Activated naive CD8-positive, alpha-beta T cell (primary cell): ENCODE data around the gene TRHDE.

Experiments used
- H3K27ac Mint-ChIP-seq: one replicate; pipeline ENCODE4 v1.8.0; 2021; ENCODE audit warnings: mixed read lengths
- H3K27me3 Mint-ChIP-seq: one replicate; pipeline ENCODE4 v1.8.0; 2021; ENCODE audit warnings: mixed read lengths
- H3K36me3 Mint-ChIP-seq: one replicate; pipeline ENCODE4 v1.8.0; 2021; ENCODE audit warnings: mixed read lengths
- H3K4me1 Mint-ChIP-seq: one replicate; pipeline ENCODE4 v1.8.0; 2021; ENCODE audit warnings: low read depth, mixed read lengths
- H3K4me3 Mint-ChIP-seq: one replicate; pipeline ENCODE4 v1.8.0; 2021; ENCODE audit warnings: mild to moderate bottlenecking, mixed read lengths
- H3K9me3 Mint-ChIP-seq: one replicate; pipeline ENCODE4 v1.8.0; 2021; ENCODE audit warnings: low read depth, mixed read lengths

TRHDE gene

DNA sequence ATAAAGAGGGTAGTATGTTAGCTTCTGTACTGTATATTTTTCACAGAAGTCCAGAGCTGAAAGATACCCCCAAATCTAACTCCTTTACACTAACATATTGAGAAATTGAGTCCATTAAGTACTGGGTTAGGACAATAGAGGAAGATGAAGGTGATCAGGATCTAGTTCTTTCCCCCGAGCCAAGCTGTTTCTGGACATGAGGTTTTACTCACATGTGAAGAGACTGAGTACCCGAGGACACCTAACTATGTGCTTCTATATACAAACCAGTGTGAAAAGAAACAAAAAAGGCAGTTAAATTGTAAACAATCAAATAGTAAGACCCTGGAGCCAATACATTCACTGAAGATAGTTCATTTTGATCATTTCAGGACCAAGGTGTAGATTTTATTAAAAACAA is 3.8 kb upstream of the TRHDE start:
- no peak overlapping the region for H3K4me3 Mint-ChIP-seq
- no peak overlapping the region for H3K27ac Mint-ChIP-seq
- peaks cover 18% of the 10 kb centered on the region for H3K27me3 Mint-ChIP-seq
- no peaks in the 10 kb centered on the region for H3K9me3 Mint-ChIP-seq
- H3K4me1 Mint-ChIP-seq, result no peaks in the 10 kb centered on the region
- H3K36me3 Mint-ChIP-seq, result no peaks in the 10 kb centered on the region

DNA sequence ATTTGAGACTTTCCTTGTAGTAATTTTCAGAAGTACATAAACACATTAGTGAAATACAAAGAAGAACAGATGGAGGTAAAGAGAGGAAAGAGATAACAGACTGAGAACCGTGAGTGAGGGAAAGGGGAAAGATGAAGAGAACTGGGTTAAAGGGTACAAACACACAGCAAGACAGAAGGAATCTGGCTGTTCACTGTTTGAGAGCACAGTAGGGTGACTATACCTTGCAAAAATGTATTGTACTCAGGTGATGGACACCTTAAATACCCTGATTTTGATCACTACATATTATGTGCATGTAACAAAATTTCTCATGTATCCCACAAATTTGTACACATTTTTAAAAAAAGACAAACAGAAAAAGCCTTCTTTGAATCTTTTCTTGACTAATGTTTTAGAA is 2.7 kb upstream of the TRHDE start:
- H3K36me3 Mint-ChIP-seq, result no peaks in the 10 kb centered on the region
- peaks cover 6% of the 10 kb centered on the region for H3K4me1 Mint-ChIP-seq
- peaks cover 25% of the 10 kb centered on the region for H3K27me3 Mint-ChIP-seq
- H3K27ac Mint-ChIP-seq, result no peak overlapping the region
- H3K4me3 Mint-ChIP-seq, result no peak overlapping the region
- H3K9me3 Mint-ChIP-seq, result no peaks in the 10 kb centered on the region

DNA sequence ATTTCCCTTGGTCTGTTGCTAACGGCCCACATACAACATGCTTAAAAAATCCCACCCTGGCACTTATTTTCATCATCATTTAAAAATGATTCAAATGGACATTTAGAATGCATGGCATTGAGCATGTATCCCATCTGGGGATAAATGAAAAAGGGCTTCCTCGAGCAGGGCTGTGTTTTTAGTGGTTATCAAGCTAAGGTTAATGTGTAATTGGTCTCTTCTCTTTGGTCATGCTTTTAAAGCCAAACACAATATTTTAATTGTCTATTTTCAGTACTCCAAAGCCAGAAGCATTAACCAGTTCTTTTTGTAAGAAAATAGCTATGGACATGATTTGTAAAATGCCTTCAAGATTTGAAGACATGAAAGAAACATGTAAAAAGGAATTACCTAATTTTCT is 1.9 kb upstream of the TRHDE start:
- Mint-ChIP-seq H3K4me1 (peaks cover 6% of the 10 kb centered on the region), H3K27ac (no peak overlapping the region), H3K27me3 (peaks cover 29% of the 10 kb centered on the region), H3K9me3 (no peaks in the 10 kb centered on the region), H3K4me3 (no peak overlapping the region), H3K36me3 (no peaks in the 10 kb centered on the region)

DNA sequence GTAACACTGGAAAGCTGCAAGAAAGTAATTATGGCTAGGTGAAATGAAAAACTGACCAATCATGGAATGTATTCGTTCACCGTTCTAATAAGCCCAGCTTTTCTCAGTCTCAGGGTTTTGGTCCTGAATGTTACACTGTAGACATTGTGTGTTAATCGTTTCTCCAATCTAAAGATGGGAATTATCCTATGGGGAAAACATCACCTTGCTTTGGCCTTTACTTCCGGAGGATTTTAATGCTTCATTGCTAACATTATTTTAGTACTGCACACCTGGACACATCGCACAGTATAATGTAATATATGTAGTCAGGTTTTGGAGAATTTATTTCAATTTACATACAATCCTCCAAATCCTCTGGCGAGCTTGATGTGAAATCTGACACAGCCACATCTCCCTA is 1.2 kb upstream of the TRHDE start:
- H3K9me3 Mint-ChIP-seq, result no peaks in the 10 kb centered on the region
- H3K27me3 Mint-ChIP-seq, result peaks cover 30% of the 10 kb centered on the region

DNA sequence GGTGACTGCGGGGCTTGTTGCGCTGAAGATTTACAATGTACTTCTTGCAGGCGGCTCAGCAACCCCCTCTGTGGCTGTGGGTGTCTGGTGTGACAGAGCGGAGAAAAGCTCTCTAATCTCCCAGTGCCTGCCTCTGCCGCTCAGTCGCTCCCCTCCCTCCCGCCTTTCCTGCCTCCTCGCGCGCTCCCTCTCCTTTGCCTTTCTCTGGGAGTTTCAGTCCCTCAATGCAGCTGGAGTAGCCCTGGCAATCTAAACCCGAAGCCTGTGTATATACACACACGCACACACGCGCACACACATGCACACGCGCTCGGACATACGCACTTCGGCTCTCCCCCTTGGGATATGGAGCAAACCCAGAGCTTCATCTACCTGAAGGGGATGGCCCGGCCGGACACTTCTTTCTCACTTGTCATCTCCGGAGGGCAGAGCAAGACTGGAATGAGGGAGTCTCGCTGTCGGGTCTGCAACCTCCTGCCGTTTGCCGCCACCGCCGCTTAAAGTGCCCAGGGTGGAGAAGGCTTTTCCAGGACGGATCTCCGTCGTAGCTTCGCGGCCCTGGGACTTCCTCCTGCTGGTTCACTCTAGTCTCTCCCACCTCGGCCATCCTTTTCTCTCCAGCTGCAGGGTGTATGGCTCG is 599 bp upstream of the TRHDE start:
- Mint-ChIP-seq H3K36me3 (no peaks in the 10 kb centered on the region), H3K27me3 (peaks cover 30% of the 10 kb centered on the region)

More for the DNA sequence above, 1.2 kb upstream of the TRHDE start:
- Mint-ChIP-seq H3K4me3 (no peak overlapping the region), H3K27ac (no peak overlapping the region), H3K36me3 (no peaks in the 10 kb centered on the region), H3K4me1 (peaks cover 6% of the 10 kb centered on the region)

DNA sequence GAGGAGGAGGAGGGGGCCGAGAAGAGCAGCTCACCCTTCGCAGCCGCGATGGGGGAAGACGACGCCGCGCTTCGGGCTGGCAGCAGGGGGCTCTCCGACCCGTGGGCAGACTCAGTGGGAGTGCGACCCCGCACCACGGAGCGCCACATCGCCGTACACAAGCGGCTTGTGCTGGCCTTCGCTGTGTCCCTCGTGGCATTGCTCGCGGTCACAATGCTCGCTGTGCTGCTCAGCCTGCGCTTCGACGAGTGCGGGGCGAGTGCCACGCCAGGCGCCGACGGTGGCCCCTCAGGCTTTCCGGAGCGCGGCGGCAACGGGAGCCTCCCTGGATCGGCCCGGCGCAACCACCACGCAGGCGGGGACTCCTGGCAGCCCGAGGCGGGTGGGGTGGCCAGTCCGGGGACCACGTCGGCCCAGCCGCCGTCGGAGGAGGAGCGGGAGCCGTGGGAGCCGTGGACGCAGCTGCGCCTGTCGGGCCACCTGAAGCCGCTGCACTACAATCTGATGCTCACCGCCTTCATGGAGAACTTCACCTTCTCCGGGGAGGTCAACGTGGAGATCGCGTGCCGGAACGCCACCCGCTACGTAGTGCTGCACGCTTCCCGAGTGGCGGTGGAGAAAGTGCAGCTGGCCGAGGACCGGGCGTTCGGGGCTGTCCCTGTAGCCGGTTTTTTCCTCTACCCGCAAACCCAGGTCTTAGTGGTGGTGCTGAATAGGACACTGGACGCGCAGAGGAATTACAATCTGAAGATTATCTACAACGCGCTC is 745 bp downstream of the TRHDE start:
- H3K27me3 Mint-ChIP-seq, result peaks cover 30% of the 10 kb centered on the region
- no peak overlapping the region for H3K4me3 Mint-ChIP-seq

More for the DNA sequence above, 599 bp upstream of the TRHDE start:
- Mint-ChIP-seq H3K27ac (no peak overlapping the region), H3K9me3 (no peaks in the 10 kb centered on the region), H3K4me3 (peak overlapping the region; percentile 7), H3K4me1 (peaks cover 6% of the 10 kb centered on the region)

DNA sequence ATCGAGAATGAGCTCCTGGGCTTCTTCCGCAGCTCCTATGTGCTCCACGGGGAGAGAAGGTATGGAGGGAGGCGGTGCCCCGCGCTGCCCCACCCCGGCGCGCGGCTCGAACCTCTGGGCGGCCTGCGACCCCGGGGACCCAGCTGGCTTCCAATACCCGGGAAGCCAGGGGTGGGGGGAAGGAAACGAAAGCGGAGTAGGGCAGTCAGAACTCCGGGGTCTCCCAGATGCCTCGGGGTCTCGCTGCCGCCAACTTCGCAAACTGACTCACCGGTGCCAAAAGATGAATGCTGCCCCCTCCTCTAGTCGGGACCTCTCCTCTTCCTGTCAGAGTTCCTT is 1.3 kb downstream of the TRHDE start:
- Mint-ChIP-seq H3K4me1 (peaks cover 6% of the 10 kb centered on the region), H3K36me3 (no peaks in the 10 kb centered on the region), H3K27me3 (peaks cover 30% of the 10 kb centered on the region), H3K27ac (no peak overlapping the region), H3K9me3 (no peaks in the 10 kb centered on the region), H3K4me3 (no peak overlapping the region)

More for the DNA sequence above, 745 bp downstream of the TRHDE start:
- Mint-ChIP-seq H3K36me3 (no peaks in the 10 kb centered on the region), H3K27ac (no peak overlapping the region), H3K9me3 (no peaks in the 10 kb centered on the region), H3K4me1 (peaks cover 6% of the 10 kb centered on the region)

DNA sequence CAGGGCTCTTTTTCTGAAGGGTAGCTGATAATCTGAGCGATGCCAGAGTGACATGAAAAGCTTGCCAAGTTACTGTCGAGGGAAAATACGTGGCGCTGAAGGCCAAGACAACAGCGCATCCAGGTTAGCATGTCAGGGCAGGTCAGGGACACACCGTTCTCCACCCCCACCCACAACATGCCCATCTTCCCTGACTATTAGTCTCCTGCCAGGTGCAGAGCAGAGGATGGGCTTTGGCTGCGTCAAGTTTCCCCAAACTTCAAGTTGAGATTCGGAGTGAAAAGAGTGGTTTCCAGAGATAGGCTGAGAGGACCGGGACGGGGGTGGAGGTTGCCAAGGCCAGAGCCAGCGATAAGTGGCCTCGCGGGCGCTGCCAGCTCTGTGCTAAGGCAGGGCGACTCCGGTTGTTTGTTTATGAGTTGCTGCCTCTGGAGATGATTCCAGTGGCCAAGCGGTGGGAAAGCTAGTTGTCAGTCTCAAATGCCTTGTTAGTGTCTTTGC is 1.7 kb downstream of the TRHDE start:
- Mint-ChIP-seq H3K27ac (no peak overlapping the region), H3K9me3 (no peaks in the 10 kb centered on the region), H3K36me3 (no peaks in the 10 kb centered on the region), H3K27me3 (peaks cover 32% of the 10 kb centered on the region), H3K4me3 (no peak overlapping the region), H3K4me1 (peaks cover 6% of the 10 kb centered on the region)

DNA sequence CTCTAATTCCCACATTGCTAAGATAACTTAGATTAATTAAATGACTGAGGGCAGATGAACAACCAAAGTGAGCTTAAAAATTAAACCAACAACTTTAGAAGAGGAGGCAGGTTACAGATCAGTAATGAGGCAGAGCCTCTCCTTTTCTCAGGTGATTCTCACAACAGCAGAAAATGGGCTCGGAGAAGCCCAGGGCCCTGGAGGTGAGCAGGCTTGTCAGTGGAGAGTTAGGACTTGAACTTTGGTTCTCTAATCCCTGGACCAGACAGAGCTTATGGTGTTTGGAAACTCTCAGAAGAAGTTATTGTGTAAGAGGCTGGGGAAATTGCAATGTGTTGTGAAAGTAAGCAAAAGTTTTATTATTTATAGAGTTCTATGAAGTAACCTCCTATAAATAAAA is 2.8 kb downstream of the TRHDE start:
- H3K27me3 Mint-ChIP-seq, result peaks cover 31% of the 10 kb centered on the region
- no peaks in the 10 kb centered on the region for H3K9me3 Mint-ChIP-seq
- H3K36me3 Mint-ChIP-seq, result no peaks in the 10 kb centered on the region
- H3K4me1 Mint-ChIP-seq, result peaks cover 6% of the 10 kb centered on the region
- no peak overlapping the region for H3K27ac Mint-ChIP-seq
- no peak overlapping the region for H3K4me3 Mint-ChIP-seq

DNA sequence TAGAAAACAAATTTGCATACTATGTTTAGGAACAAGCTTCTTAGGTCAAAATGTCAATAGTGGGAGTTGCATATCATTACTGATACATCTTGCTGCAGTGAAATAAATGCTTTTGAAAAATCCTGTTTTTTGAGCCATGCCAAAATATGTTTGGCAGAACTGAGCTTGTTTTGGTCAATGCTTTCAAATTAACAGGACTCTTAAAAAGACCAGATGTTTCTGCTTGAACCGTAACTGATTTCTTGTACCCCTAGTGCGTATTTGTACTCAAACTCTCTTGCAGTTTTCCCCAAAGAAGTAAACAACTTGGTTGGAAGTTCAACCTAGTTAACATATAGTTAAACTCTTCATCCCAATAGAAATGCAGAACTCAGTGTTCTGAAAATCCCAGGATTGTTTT is 3.4 kb downstream of the TRHDE start:
- Mint-ChIP-seq H3K36me3 (no peaks in the 10 kb centered on the region), H3K27me3 (peaks cover 29% of the 10 kb centered on the region), H3K4me1 (peaks cover 6% of the 10 kb centered on the region), H3K27ac (no peak overlapping the region), H3K9me3 (no peaks in the 10 kb centered on the region), H3K4me3 (no peak overlapping the region)

DNA sequence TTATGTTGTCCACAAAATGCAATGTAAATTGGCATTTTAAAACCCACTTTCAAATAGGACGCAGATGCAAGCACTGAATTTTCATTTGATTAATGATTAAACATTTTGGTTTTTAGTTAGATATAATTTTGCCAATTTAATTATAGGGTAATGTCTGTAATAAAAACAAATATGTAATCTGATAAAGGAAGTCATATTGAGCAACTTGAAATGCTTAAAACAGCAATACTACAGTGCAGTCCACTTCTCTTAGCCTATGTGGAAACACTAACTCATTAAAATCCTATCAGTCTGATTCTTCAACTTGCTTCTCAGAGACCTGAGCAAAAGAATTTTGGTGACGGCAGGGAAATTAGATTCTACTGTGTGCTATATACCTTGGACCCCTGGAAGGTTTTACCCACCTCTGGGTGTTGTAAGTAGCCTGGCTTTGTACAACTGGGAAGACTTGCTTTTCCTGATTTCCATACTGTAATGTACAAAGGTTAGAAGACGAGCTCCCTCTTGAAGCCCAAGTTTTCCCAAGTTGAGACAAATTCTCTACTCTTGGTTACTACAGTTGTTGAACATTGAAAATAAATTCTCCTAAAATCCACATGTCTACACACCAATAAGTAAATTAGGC is 4.1 kb downstream of the TRHDE start:
- peaks cover 22% of the 10 kb centered on the region for H3K27me3 Mint-ChIP-seq
- H3K27ac Mint-ChIP-seq, result no peak overlapping the region
- H3K4me3 Mint-ChIP-seq, result no peak overlapping the region
- no peaks in the 10 kb centered on the region for H3K9me3 Mint-ChIP-seq
- no peaks in the 10 kb centered on the region for H3K36me3 Mint-ChIP-seq
- H3K4me1 Mint-ChIP-seq, result peaks cover 6% of the 10 kb centered on the region

DNA sequence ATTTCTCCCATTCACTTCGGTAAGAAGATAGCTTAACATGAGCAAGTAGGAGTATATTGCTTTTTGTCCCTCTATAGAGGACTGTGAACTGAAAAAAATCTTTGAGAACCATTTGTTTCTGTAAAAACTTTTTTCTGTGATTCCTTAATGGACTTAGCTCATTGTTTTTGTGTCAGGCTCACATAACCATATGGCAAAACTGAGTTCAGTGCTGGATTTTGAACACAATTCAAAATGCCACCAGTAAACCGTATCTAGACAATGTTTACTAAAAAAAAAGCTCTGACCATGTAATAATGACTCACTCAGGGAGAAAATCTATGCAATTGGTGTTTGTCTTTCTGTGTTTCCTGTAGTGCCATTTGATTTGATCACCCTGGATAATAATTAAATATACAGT is 5.2 kb downstream of the TRHDE start:
- Mint-ChIP-seq H3K4me1 (peaks cover 6% of the 10 kb centered on the region), H3K27ac (no peak overlapping the region), H3K9me3 (no peaks in the 10 kb centered on the region), H3K4me3 (no peak overlapping the region), H3K27me3 (peaks cover 16% of the 10 kb centered on the region), H3K36me3 (no peaks in the 10 kb centered on the region)

DNA sequence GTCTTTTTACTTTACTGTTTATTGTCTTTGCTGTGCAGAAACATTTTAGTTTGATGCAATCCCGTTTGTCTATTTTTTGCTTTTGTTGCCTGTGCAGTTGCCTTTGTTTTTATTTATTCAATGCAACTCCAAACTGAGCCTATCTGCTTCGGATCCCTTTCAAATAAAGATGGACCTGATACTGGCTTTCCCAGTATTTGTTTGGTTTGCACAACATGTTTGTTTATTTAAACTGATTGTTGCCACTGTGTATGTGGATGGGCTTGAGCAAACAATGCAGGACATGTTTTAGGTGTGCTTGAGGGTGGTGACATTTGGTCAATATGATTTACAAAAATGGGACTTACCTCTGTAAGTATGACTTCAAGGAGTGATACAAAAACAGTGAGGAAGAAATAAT is 6.7 kb downstream of the TRHDE start:
- peaks cover 12% of the 10 kb centered on the region for H3K27me3 Mint-ChIP-seq
- H3K36me3 Mint-ChIP-seq, result no peaks in the 10 kb centered on the region
- H3K27ac Mint-ChIP-seq, result no peak overlapping the region
- H3K9me3 Mint-ChIP-seq, result no peaks in the 10 kb centered on the region
- peaks cover 4% of the 10 kb centered on the region for H3K4me1 Mint-ChIP-seq
- no peak overlapping the region for H3K4me3 Mint-ChIP-seq

DNA sequence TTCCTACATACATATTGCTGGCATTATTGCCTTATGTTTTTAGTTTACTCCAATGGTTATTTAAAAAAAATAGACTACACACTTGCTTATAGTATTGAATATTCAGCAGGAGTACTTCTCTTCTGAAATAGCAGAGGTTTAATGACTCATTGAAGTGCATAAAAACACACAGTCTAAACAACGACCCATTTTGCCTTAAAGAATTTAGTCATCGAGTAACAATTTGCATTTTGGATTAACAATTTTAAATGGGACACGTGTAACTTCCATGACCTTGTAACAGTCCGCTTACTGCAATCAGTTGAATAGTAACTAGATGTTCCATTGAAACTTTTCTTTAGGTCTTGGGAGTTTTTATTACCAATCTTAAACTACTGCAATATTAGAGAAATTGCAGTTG is 9.0 kb downstream of the TRHDE start:
- no peaks in the 10 kb centered on the region for H3K4me1 Mint-ChIP-seq

DNA sequence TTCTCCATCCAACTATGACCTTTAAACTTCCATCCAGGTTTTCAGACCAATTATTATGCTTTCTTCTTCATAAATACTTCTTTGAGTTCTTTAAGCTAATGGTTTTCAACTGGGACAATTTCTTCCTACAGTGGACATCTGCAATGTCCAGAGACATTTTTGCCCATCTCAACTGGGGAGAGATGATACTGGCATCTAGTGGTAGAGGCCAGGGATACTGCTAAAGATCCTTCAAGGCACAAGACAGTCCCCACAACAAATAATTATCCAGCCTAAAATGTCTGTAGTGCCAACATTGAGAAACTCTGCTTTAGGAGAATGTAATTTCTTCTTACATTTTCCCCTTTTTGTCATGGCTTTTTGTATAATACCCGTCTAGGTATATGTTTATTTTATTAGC is 10.6 kb downstream of the TRHDE start:
- Mint-ChIP-seq H3K4me1 (no peaks in the 10 kb centered on the region), H3K27me3 (peaks cover 2% of the 10 kb centered on the region), H3K9me3 (peaks cover 5% of the 10 kb centered on the region), H3K36me3 (no peaks in the 10 kb centered on the region), H3K4me3 (no peak overlapping the region), H3K27ac (no peak overlapping the region)

More for the DNA sequence above, 9.0 kb downstream of the TRHDE start:
- Mint-ChIP-seq H3K4me3 (no peak overlapping the region), H3K27me3 (peaks cover 2% of the 10 kb centered on the region), H3K36me3 (no peaks in the 10 kb centered on the region), H3K9me3 (no peaks in the 10 kb centered on the region), H3K27ac (no peak overlapping the region)
